ENCODE measurements around the gene PTPRF.

DNA sequence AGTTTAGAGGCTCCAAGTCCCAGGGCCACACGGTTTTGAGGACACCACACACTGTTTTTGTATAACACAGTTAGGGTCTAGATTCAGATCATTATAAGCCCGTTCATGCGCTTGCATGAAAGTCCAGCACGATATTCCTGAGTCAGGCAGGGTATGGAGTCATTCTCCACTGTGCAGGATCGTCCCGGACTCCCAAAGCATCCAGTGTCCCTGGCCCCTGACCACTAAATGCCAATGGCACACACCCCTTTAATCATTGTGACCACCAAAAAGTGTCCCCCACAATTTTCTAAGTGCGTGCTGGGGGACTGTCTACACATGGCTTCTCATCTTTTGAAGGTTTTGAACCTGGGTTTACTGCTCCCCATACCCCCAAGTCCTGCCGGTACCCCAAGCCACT, 27.1 kb upstream of the PTPRF start:
- TF ChIP-seq, protein P1, sequence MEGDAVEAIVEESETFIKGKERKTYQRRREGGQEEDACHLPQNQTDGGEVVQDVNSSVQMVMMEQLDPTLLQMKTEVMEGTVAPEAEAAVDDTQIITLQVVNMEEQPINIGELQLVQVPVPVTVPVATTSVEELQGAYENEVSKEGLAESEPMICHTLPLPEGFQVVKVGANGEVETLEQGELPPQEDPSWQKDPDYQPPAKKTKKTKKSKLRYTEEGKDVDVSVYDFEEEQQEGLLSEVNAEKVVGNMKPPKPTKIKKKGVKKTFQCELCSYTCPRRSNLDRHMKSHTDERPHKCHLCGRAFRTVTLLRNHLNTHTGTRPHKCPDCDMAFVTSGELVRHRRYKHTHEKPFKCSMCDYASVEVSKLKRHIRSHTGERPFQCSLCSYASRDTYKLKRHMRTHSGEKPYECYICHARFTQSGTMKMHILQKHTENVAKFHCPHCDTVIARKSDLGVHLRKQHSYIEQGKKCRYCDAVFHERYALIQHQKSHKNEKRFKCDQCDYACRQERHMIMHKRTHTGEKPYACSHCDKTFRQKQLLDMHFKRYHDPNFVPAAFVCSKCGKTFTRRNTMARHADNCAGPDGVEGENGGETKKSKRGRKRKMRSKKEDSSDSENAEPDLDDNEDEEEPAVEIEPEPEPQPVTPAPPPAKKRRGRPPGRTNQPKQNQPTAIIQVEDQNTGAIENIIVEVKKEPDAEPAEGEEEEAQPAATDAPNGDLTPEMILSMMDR (IDR thresholded peaks at IDR 0.05): no peak
- TF ChIP-seq POLR2A (IDR thresholded peaks at IDR 0.05): no peak

Measured in ovary (tissue), 3 donors.